Tibial nerve (tissue), 4 donors: Measurements from ENCODE around the gene LAD1. TPM values are rescaled to one million over a fixed set of nuclear protein-coding genes. Genes with fewer than 3 reads are reported as not detected.

Experiments used
- DNase-seq, 2 donors: peaks; one replicate each; pipeline ENCODE4 v3.0.0-alpha.2; 2019; ENCODE audit warnings: low spot score in 2 of 2
- H3K27ac ChIP-seq, 4 donors: fragments of 200-600 bp; sonication (generic) in 3 of 4; one replicate each; pipeline ENCODE4 v1.5.1; 2017 to 2019; ENCODE audit warnings: mild to moderate bottlenecking in 1 of 4
- H3K27me3 ChIP-seq, 2 donors: fragments of 200-600 bp; sonication (generic) in 1 of 2; one replicate each; pipeline versions ENCODE4 v1.5.1 to v1.6.0; 2017 to 2019
- H3K36me3 ChIP-seq, 3 donors: fragments of 200-600 bp; sonication (generic); one replicate each; pipeline ENCODE4 v1.5.1; 2018 to 2019
- H3K4me1 ChIP-seq, 4 donors: fragments of 200-600 bp; sonication (generic) in 3 of 4; one replicate each; pipeline ENCODE4 v1.5.1; 2017 to 2019
- H3K4me3 ChIP-seq, 4 donors: fragments of 200-600 bp; sonication (generic) in 3 of 4; one replicate each; pipeline ENCODE4 v1.5.1; 2017 to 2019; ENCODE audit warnings: mild to moderate bottlenecking in 1 of 4, moderate library complexity in 1 of 4
- H3K9me3 ChIP-seq, 4 donors: fragments of 200-600 bp; sonication (generic) in 3 of 4; one replicate each; pipeline ENCODE4 v1.5.1; 2017 to 2019
- EP300 ChIP-seq, 2 donors: sonication (generic); formaldehyde crosslinking; IDR thresholded peaks; one replicate each; pipeline ENCODE4 v1.6.1; 2017; ENCODE audit warnings: antibody characterized with exemption in 2 of 2, mild to moderate bottlenecking in 1 of 2
- POLR2A ChIP-seq, 2 donors: fragments of 450-650 bp; IDR thresholded peaks; one replicate each; pipeline ENCODE4 v1.6.1; 2017; ENCODE audit warnings: antibody characterized with exemption in 2 of 2, mild to moderate bottlenecking in 2 of 2, moderate library complexity in 2 of 2
- WGBS, 2 donors: methylation state at CpG; one replicate each; pipeline ENCODE4 v1.1.5; 2018; 5-methylcytosine and 5-hydroxymethylcytosine counted together
- total RNA-seq, 4 donors: library from RNA; depleted of rRNA; stranded (reverse); fragments of >200 nt; gene quantifications; one replicate each; pipeline ENCODE4 v1.1.0, GENCODE V29; 2016
- TF ChIP-seq, protein P1 (sequence below), 5 experiments: fragments of 200-600 bp in 3 of 5; fragments of 450-650 bp in 2 of 5; sonication (generic) in 3 of 5; IDR thresholded peaks; one replicate each; pipeline ENCODE4 v1.5.1; 2016 to 2019; ENCODE audit warnings: antibody characterized with exemption in 5 of 5, mild to moderate bottlenecking in 3 of 5, moderate library complexity in 2 of 5

The LAD1 gene
- total RNA-seq, 4 donors from 2014 or later = not detected

DNA sequence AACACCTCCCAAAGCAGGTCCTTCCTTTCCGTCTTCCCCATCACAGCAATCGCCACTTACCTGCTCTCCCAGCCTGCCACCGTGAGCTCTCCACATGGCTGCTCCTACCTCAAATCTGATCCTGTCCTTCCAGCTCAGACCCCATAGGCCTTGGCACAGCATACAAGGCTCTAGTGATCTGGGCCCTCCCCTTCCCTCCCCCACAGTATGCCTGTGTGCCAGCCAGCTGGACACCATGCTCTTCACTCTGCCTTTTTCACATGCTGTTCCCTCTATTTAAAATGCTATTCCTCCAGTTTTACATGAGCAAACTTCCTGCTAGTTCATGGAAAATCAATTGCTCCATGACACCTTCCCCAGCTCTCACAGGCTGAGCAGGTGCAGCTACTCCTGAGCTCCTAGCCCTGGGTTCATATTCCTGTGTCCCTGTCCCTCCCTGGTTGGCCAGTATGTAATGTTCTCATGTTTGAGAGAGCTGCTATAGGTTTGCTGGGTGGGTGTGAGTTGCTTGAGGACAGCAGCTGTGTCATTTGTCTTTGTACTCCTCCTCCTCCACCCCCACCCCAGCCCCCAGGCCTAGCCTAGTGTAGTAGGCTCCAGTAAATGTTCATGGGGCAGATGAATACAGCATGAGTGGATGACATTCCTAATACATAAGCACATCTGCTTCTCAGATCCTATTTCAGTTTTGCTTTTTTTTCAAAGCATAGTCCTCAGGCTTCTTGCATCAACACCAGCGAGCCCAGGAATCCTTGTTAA, 15.3 kb downstream of the LAD1 start:
- Histone ChIP-seq H3K27me3 (no peaks in the 10 kb centered on the region), H3K4me3 (no peak overlapping the region), H3K9me3 (no peaks in the 10 kb centered on the region), H3K27ac (no peak overlapping the region), H3K4me1 (no peaks in the 10 kb centered on the region), H3K36me3 (no peaks in the 10 kb centered on the region)
- DNase-seq = no peak
- TF ChIP-seq POLR2A (IDR thresholded peaks at IDR 0.05) = no peak
- no peak for TF ChIP-seq EP300 (IDR thresholded peaks at IDR 0.05)
- WGBS, 2 donors = 85 to 92% methylated on average over 4 of the region's 4 CpGs

DNA sequence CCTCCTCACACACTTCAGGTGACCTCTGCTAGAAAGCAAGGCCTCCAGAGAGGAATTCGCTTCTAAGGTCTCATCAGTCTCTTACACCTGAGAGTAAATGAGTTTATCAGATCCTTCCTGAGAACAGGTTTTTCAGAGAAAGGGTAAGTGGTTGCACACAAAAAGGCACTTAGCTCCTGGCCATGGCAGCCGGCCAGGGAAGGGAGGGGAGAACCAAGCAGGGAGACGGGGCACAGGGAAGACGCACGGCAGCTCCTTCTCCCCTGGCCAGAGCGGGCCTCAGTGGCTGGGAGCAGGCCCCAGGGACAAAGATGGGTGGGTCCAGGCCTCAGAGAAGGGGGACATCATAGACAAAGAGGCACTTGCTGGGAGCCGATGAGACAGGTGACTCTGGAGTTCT, 18.0 kb downstream of the LAD1 start:
- H3K4me1 ChIP-seq = no peaks in the 10 kb centered on the region
- no peak overlapping the region for H3K4me3 ChIP-seq
- H3K27me3 ChIP-seq = peaks cover 0 to 11% of the 10 kb centered on the region in 2 donors
- WGBS, 2 donors = 81 to 85% methylated on average over 7 of the region's 7 CpGs
- TF ChIP-seq POLR2A (IDR thresholded peaks at IDR 0.05) (no peak), EP300 (IDR thresholded peaks at IDR 0.05) (no peak)
- TF ChIP-seq, protein P1, sequence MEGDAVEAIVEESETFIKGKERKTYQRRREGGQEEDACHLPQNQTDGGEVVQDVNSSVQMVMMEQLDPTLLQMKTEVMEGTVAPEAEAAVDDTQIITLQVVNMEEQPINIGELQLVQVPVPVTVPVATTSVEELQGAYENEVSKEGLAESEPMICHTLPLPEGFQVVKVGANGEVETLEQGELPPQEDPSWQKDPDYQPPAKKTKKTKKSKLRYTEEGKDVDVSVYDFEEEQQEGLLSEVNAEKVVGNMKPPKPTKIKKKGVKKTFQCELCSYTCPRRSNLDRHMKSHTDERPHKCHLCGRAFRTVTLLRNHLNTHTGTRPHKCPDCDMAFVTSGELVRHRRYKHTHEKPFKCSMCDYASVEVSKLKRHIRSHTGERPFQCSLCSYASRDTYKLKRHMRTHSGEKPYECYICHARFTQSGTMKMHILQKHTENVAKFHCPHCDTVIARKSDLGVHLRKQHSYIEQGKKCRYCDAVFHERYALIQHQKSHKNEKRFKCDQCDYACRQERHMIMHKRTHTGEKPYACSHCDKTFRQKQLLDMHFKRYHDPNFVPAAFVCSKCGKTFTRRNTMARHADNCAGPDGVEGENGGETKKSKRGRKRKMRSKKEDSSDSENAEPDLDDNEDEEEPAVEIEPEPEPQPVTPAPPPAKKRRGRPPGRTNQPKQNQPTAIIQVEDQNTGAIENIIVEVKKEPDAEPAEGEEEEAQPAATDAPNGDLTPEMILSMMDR (IDR thresholded peaks at IDR 0.05) = no peak
- DNase-seq = no peak
- no peaks in the 10 kb centered on the region for H3K9me3 ChIP-seq
- H3K27ac ChIP-seq = no peak overlapping the region
- H3K36me3 ChIP-seq = no peaks in the 10 kb centered on the region

DNA sequence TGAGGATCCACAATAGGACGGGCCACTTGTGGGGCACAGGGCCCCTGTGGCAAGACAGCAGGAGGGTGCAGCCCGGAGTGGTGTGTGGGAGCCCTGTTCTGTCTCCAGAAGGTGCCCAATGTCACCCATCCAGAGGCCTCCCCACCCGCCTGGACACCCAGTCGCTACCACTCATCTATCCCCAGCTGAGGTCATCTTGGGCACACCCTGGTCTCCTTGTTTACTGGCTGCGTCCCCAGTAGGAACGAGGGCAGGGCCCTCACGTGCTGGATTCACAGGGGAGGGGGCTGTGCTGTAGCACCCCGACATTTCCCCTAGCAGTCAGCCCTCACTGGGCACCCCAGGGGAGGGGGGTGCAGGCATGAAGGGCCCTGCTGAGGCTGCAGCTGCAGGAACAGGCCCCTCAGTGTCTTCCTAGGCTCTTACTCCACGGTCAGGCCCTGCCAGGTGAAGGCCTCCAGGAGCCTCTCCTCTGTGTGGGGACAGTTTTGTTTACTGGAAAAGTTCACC, 19.3 kb downstream of the LAD1 start:
- Histone ChIP-seq H3K4me1 (peaks cover 0 to 4% (median 0%) of the 10 kb centered on the region in 4 donors), H3K36me3 (no peaks in the 10 kb centered on the region), H3K27ac (no peak overlapping the region), H3K4me3 (no peak overlapping the region), H3K9me3 (no peaks in the 10 kb centered on the region), H3K27me3 (peaks cover 0 to 17% of the 10 kb centered on the region in 2 donors)
- WGBS, 2 donors = 78 to 83% methylated on average over 9 of the region's 9 CpGs
- no peak for DNase-seq
- no peak for TF ChIP-seq EP300 (IDR thresholded peaks at IDR 0.05)
- no peak for TF ChIP-seq POLR2A (IDR thresholded peaks at IDR 0.05)
- TF ChIP-seq, protein P1 (IDR thresholded peaks at IDR 0.05) = no peak

DNA sequence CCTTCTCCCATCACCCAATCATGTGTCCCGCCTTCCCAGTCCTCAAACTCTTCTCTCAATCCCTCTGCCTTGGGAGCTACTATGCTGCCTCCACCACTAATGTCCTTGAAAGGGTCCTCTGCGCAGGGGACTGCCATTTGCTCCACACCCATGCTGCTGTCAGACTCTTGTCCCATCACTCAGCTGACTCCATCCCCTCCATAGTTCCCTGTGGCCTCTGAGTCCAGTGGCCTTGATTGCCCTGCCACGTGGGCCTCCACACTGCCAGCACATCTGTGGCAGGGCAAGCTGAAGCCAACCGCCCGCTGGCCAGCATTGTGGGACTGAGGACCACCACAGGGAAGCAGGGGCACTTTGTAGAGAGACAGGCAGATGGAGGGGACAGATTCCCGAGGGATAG, 20.3 kb downstream of the LAD1 start:
- WGBS, 2 donors = 75 to 81% methylated on average over 4 to 6 of the region's 6 CpGs
- TF ChIP-seq, protein P1 (IDR thresholded peaks at IDR 0.05) = no peak
- peaks cover 0 to 4% (median 0%) of the 10 kb centered on the region in 4 donors for H3K4me1 ChIP-seq

DNA sequence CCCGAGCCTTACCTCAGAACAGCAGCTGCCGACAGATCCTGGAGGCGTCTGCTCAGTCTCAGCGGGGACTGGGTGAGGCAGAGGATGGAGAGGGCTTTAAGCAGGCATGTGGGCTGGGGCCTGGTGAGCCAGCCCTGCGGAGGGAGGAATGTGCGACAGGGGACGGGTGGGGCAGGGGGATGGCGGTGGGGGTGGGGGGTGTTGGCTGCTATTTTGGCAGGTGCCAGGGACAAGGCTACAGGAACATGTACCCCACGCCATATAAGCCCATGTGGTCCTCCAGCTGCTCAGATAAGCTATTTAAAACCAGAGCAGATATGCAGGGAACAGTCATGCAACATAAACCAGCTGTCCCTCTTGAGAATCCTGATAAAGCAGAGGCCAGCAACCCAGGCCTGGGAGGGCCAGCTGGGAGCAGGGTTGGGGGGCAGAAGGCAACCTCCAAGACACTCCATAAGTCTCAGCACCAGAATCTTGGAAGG, 21.5 kb downstream of the LAD1 start, which contains the start of gene TNNT2:
TNNT2 (minus strand) TSS at position 70 of the 482 bp plus-strand sequence. CDS start 4,426 bp downstream, outside the sequence.
- 74 to 76% methylated on average over 8 to 9 of the region's 9 CpGs for WGBS, 2 donors
- H3K4me1 ChIP-seq = peaks cover 0 to 4% (median 0%) of the 10 kb centered on the region in 4 donors
- H3K27ac ChIP-seq = no peak within 1 kb of the TSS
- H3K4me3 ChIP-seq = no peak within 1 kb of the TSS
- no peaks in the 10 kb centered on the region for H3K9me3 ChIP-seq
- H3K27me3 ChIP-seq = peaks cover 0 to 17% of the 10 kb centered on the region in 2 donors
- TF ChIP-seq, protein P1 (IDR thresholded peaks at IDR 0.05) = no peak
- no peak for TF ChIP-seq EP300 (IDR thresholded peaks at IDR 0.05)
- no peak for TF ChIP-seq POLR2A (IDR thresholded peaks at IDR 0.05)
- no peak for DNase-seq
- H3K36me3 ChIP-seq = no peaks in the 10 kb centered on the region

More for the DNA sequence above, 20.3 kb downstream of the LAD1 start:
- no peaks in the 10 kb centered on the region for H3K36me3 ChIP-seq
- no peak overlapping the region for H3K4me3 ChIP-seq
- H3K9me3 ChIP-seq = no peaks in the 10 kb centered on the region
- peaks cover 0 to 17% of the 10 kb centered on the region in 2 donors for H3K27me3 ChIP-seq
- H3K27ac ChIP-seq = no peak overlapping the region
- no peak for DNase-seq
